ENCODE results near the gene HNRNPA2B1.

- TF ChIP-seq GATA2 (IDR thresholded peaks at IDR 0.05; ENCODE audit: low read depth, low read length) (no peak), GATA3 (IDR thresholded peaks at IDR 0.05; ENCODE audit: low read depth, low read length) (no peak)
These were observed 8.5 kb downstream of the HNRNPA2B1 start for GRCh38 chr7:26191974-26192479.

All from SH-SY5Y (cell line).